Fibroblast of peridontal ligament (primary cell): Measurements from ENCODE around the gene YWHAG.
"Not testable (repeated sequence)": the region's sequence is repeated elsewhere in the genome, so short reads cannot be mapped to it uniquely, and the experiment has no call there.

Experiments
- DNase-seq: peaks from one replicate; pipeline ENCODE4 v3.0.0-alpha.2; 2010; ENCODE audit errors: extremely low read depth

The YWHAG gene

DNA sequence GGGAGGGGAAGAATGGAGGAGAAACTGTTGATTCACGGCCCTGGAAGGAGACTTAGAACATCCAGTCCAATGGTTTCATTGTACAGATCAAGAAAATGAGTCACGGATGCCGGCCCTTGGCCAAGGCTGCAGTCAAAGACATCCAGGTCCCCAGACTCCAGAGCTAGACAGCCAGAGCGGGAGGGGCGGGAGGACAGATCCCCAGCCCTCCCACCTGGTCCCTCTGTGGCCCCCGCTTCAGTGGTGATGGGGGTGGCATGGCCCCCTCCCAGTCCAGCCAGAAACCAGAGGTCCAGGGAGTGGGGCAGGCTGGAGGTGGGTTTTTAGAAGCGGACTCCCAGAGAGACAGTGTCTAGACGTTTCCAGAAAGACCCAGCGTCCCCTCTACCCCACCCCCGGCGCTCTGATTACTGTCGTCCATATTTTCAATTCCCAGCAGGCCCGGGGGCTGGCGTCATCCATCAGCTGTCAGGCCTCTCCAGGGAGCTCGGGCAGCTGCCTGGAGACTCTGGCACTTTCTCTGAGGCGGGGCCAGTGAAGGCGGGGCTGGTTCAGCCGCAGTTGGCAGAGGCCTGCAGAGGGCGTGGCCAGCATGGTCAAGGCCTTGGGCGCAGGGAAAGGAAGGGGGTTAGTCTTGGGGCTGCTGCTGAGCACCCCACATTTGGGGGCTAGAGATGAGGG lies 64.3 kb downstream of the YWHAG start:
- peak; percentile 90 for DNase-seq

- no peak for DNase-seq
These were observed 65.3 kb downstream of the YWHAG start for GRCh38 chr7:76293407-76293901.

GRCh38 chr7:76292911-76293310 lies 65.9 kb downstream of the YWHAG start:
- not testable (repeated sequence) for DNase-seq

- no peak for DNase-seq
These were observed 66.6 kb downstream of the YWHAG start for GRCh38 chr7:76292213-76292573.

- peak; percentile 97 for DNase-seq
These were observed 67.2 kb downstream of the YWHAG start for GRCh38 chr7:76291351-76292212.

- not testable (repeated sequence) for DNase-seq
These were observed 67.9 kb downstream of the YWHAG start for GRCh38 chr7:76290847-76291350.

DNA sequence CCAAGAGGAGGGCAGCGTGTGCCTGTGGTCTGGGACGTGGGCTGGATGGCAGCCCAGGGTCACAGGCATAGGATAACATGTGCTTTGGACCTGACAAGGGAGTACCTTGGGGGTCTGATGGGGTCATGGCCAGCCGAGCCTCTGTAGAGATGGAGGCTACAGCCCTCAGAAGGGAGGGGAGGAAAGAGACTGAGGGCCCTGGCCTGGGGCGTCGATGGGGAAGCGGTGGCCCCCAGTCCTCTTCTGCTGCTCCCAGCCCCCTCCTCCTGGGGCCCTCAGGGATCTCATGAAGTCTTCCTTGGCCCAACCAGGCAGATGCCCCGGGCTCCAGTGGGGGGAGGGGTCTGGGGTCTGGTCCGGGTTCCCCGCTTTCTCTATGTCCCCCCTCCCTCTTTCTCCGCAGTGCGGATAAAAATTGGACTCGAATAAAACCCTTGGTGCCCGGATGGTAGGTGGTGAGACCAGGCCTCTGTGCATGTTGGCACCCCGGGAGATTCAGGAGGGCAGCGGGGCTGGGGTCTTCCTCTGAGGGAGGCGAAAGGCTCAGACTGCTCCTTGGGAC lies 71.9 kb downstream of the YWHAG start:
- no peak for DNase-seq

- no peak for DNase-seq
These were observed 73.0 kb downstream of the YWHAG start for GRCh38 chr7:76285604-76286374.

DNA sequence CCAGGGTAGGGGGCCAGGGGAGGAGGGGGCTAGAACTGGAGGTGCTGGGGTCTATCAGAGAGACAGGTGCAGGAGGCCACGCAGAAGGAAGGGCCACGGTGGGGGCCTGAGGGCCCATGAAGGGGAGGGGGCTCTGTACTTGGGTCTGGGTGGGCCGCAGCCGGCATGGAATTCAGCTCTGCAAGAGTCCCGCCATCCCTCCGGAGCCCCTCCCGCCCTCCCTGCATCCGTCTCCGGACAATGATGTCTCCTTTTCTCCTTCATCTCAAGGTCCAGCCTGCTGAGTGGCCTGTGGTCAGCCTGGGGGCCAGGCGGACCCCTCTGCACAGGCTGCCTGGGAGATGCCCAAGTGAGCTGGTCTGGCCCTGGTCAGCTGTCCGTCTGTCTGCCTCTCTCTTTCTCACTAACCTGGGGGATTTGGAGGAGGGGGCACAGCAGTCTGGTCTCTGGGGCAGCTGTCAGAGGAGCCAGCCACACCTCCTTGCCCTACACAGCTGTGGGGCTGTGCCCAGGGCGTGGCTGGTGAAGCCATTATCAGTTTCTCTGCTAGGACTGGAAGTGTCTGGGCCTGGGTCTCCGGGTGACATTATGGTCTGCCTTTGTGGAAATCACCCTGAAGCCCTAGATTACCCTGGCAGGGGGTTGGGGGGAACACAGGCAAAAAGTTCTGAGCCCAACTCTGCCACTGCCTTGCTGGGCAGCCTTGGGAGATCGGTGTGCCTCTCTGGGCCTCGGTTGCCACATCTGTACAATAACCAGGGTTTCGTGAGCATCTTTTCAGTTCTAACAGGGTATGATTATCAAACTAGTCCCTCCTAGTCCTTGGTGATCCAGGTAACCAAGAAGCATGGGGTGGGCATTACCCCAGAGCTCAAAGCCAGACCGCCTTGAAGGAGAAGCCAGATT lies 75.3 kb downstream of the YWHAG start:
- DNase-seq = no peak

DNA sequence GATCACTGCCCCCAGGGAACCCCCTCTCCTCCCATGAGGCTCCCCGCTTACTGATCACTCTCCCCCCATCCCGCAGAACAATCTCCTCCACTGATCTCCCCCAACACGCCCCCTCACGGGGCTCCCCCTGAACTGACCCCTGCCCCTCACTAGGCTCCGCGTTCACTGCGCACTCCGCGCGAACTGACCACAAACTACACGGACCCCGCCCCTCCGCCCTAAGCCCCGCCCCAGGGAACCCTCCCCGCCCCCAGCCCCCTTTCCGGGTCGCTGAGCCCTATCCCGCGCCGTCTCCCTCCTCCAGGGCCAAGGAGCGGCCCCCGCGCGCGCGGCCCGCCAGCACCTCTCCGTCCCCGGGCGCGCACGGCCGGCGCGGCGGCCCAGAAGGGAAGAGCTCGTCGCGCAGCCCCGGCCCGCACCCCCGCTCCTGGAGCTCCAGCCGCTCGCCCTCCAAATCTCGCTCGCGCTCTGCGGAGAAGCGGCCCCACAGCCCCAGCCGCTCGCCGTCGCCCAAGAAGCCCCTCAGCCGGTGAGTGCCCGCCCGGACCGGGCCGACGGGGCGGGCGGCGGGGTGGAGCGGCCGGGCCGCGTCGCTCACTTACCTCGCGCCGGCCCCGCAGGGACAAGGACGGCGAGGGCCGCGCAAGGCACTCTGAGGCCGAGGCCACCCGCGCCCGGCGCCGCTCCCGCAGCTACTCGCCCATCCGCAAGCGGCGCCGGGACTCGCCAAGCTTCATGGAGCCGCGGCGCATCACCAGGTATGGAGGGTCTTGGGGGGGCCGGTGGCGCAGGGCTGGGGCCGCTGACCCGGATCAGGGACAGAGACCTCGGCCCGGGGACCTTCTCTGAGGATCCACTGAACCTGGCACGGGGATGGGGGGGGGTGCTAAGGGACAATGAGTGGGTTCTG lies 76.2 kb downstream of the YWHAG start:
- DNase-seq = no peak

DNA sequence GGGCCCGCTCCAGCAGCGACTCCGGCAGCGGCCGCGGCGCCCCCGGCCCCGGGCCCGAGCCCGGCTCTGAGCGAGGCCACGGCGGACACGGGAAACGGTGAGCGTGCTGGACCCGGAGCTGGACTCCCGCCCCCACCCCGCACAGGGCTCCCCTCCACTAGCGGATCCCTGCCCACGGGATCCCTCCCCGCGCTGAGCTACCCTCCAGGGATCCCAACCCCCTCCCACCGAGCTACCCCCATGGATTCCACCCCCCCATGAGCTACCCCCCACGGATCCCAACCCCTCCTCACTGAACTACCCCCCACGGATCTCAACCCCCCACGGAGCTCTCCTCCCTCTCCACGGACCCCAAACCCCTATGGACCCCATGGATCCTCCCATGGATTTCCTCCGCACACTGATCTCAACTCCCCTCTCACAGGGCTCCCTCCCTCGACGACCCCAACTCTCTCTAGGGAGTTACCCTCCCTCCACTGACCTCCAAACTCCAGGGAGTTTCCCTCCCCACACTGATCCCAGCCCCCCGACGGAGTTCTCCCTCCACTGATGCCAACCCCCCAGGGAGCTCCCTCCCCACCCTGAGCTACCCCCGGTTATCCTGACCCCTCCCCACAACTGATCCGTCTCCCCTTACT lies 77.0 kb downstream of the YWHAG start:
- no peak for DNase-seq

- no peak for DNase-seq
These were observed 77.6 kb downstream of the YWHAG start for GRCh38 chr7:76281006-76281705.

GRCh38 chr7:76280408-76280807 lies 78.4 kb downstream of the YWHAG start:
- DNase-seq = no peak

GRCh38 chr7:76278540-76278939 lies 80.3 kb downstream of the YWHAG start:
- DNase-seq = no peak
